Measurements from ENCODE around the gene AUP1. TPM values are rescaled to one million over a fixed set of nuclear protein-coding genes. Genes with fewer than 3 reads are reported as not detected.

Gene AUP1
- 100 to 1,000 TPM in 6 of 9 donors, 10 to 100 TPM in 3; 88.5 to 124 (median 109) TPM for total RNA-seq
- polyA plus RNA-seq = 100 to 1,000 TPM; 118 to 527 (median 329) TPM
- long read RNA-seq, donor 1, transcript AUP1-201 (12 exons, 1,695 nt) = major isoform, 27 of 92 reads
- long read RNA-seq, donor 1, transcript AUP1-204 (11 exons, 1,645 nt) = minor isoform, 5 of 92 reads
- long read RNA-seq, donor 1, partial matches to known transcripts = 59 of 92 reads
- long read RNA-seq, donor 1, other reads (novel, unspliced or antisense) = 0 of 92 reads
- long read RNA-seq, donor 2, transcript AUP1-201 (12 exons, 1,695 nt) = major isoform, 20 of 60 reads
- long read RNA-seq, donor 2, partial matches to known transcripts = 39 of 60 reads
- long read RNA-seq, donor 2, other reads (novel, unspliced or antisense) = 0 of 60 reads
- long read RNA-seq, donor 3, transcript AUP1-201 (12 exons, 1,695 nt) = major isoform, 29 of 69 reads
- long read RNA-seq, donor 3, partial matches to known transcripts = 35 of 69 reads
- long read RNA-seq, donor 3, other reads (novel, unspliced or antisense) = 0 of 69 reads
- long read RNA-seq, donor 4, transcript AUP1-201 (12 exons, 1,695 nt) = major isoform, 77 of 107 reads
- long read RNA-seq, donor 4, transcript AUP1-204 (11 exons, 1,645 nt) = minor isoform, 5 of 107 reads
- long read RNA-seq, donor 4, partial matches to known transcripts = 10 of 107 reads
- long read RNA-seq, donor 4, other reads (novel, unspliced or antisense) = 12 of 107 reads
- long read RNA-seq, donor 5, transcript AUP1-204 (11 exons, 1,645 nt) = minor isoform, 24 of 213 reads
- long read RNA-seq, donor 5, transcript AUP1-201 (12 exons, 1,695 nt) = major isoform, 142 of 213 reads
- long read RNA-seq, donor 5, partial matches to known transcripts = 7 of 213 reads
- long read RNA-seq, donor 5, other reads (novel, unspliced or antisense) = 32 of 213 reads
- long read RNA-seq, donor 6, transcript AUP1-201 (12 exons, 1,695 nt) = major isoform, 39 of 71 reads
- long read RNA-seq, donor 6, partial matches to known transcripts = 15 of 71 reads
- long read RNA-seq, donor 6, other reads (novel, unspliced or antisense) = 11 of 71 reads
- long read RNA-seq, donor 7, transcript AUP1-201 (12 exons, 1,695 nt) = major isoform, 16 of 34 reads
- long read RNA-seq, donor 7, partial matches to known transcripts = 17 of 34 reads
- long read RNA-seq, donor 7, other reads (novel, unspliced or antisense) = 0 of 34 reads
- long read RNA-seq, donor 8, transcript AUP1-201 (12 exons, 1,695 nt) = major isoform, 41 of 83 reads
- long read RNA-seq, donor 8, partial matches to known transcripts = 40 of 83 reads
- long read RNA-seq, donor 8, other reads (novel, unspliced or antisense) = 0 of 83 reads
- long read RNA-seq, donor 9, transcript AUP1-201 (12 exons, 1,695 nt) = major isoform, 16 of 46 reads
- long read RNA-seq, donor 9, partial matches to known transcripts = 29 of 46 reads
- long read RNA-seq, donor 9, other reads (novel, unspliced or antisense) = 0 of 46 reads
- long read RNA-seq, donor 10, transcript AUP1-201 (12 exons, 1,695 nt) = major isoform, 15 of 28 reads
- long read RNA-seq, donor 10, partial matches to known transcripts = 11 of 28 reads
- long read RNA-seq, donor 10, other reads (novel, unspliced or antisense) = 0 of 28 reads

GRCh38 chr2:74529357-74530238, at the start of gene AUP1, which contains the start of gene HTRA2:
Gene AUP1 (minus strand): TSS chr2:74529706. CDS start chr2:74529629, 77 bp downstream.
Gene HTRA2 (plus strand): TSS chr2:74529933. CDS start chr2:74530007, 74 bp downstream.
- H3K36me3 ChIP-seq (replicated peaks in 1 of 2) = peaks cover 0 to 34% of the 10 kb centered on the region in 2 donors
- intact Hi-C loops (cut with DNase I) = loop anchor here (2.0 to 5.0 kb wide), 2 partner anchors 23 to 42 kb away; partner anchors contain the start of gene PCGF1 (in 1 of the 2)

GRCh38 chr2:74578408-74578807, 48.9 kb upstream of the AUP1 start:
- H3K9me3 ChIP-seq (replicated peaks in 1 of 3) = no peaks in the 10 kb centered on the region
- intact Hi-C loops (cut with DNase I) = no loop called here
- TF ChIP-seq POLR2A (IDR thresholded peaks at IDR 0.05) (no peak), CTCF (IDR thresholded peaks at IDR 0.05) (no peak)

More at GRCh38 chr2:74529357-74530238, at the start of gene AUP1, which contains the start of gene HTRA2:
- Histone ChIP-seq H3K27ac (peak within 1 kb of the TSS; percentile 65 to 93 (median 83)), H3K9me3 (replicated peaks in 1 of 3) (no peaks in the 10 kb centered on the region), H3K4me1 (replicated peaks in 1 of 2) (peaks cover 11 to 15% of the 10 kb centered on the region in 2 donors), H3K27me3 (no peaks in the 10 kb centered on the region), H3K4me3 (peak within 1 kb of the TSS; percentile 63 to 87 (median 78))
- TF ChIP-seq CTCF (IDR thresholded peaks at IDR 0.05) (peak in 3 of 6 experiments; percentile 2 to 20 (median 14)), POLR2A (IDR thresholded peaks at IDR 0.05) (peak; percentile 42 to 76)
- peak; percentile 98 to 99 (median 99) for DNase-seq
- 0 to 1% (median 0%) methylated on average over 16 to 87 of the region's 87 CpGs for WGBS, 4 donors

GRCh38 chr2:74577448-74577847, 47.9 kb upstream of the AUP1 start:
- intact Hi-C loops (cut with DNase I) = no loop called here
- Histone ChIP-seq H3K27me3 (no peaks in the 10 kb centered on the region), H3K4me1 (replicated peaks in 1 of 2) (no peaks in the 10 kb centered on the region), H3K36me3 (replicated peaks in 1 of 2) (no peaks in the 10 kb centered on the region), H3K9me3 (replicated peaks in 1 of 3) (no peaks in the 10 kb centered on the region), H3K4me3 (no peak overlapping the region), H3K27ac (peak overlapping the region in 2 of 5 donors; percentile 35 to 80)
- TF ChIP-seq CTCF (IDR thresholded peaks at IDR 0.05) = no peak
- TF ChIP-seq POLR2A (IDR thresholded peaks at IDR 0.05) = no peak
- DNase-seq = peak in 4 of 7 donors; percentile 12 to 32 (median 23)
- 44 to 45% (median 44%) methylated on average over 2 of the region's 2 CpGs for WGBS, 4 donors

More at GRCh38 chr2:74578408-74578807, 48.9 kb upstream of the AUP1 start:
- no peak for DNase-seq
- Histone ChIP-seq H3K27me3 (no peaks in the 10 kb centered on the region), H3K4me3 (no peak overlapping the region), H3K4me1 (replicated peaks in 1 of 2) (no peaks in the 10 kb centered on the region), H3K27ac (peak overlapping the region in 1 of 5 donors; percentile 62), H3K36me3 (replicated peaks in 1 of 2) (no peaks in the 10 kb centered on the region)
- WGBS, 4 donors = 73 to 87% (median 84%) methylated on average over 3 of the region's 3 CpGs
